Central memory CD4-positive, alpha-beta T cell (primary cell): ENCODE data around the gene CLSTN2.

ENCODE experiments used
- DNase-seq: peaks from one replicate; pipeline ENCODE4 v3.0.0; 2022

Gene CLSTN2

GRCh38 chr3:140527156-140527555, 592.2 kb downstream of the CLSTN2 start:
- DNase-seq: no peak

GRCh38 chr3:140529096-140529495, 594.1 kb downstream of the CLSTN2 start:
- no peak for DNase-seq

GRCh38 chr3:140529558-140529957, 594.6 kb downstream of the CLSTN2 start:
- no peak for DNase-seq

- DNase-seq: no peak
Measured at GRCh38 chr3:140530131-140530530, 595.1 kb downstream of the CLSTN2 start.

GRCh38 chr3:140530603-140531002, 595.6 kb downstream of the CLSTN2 start:
- no peak for DNase-seq

GRCh38 chr3:140532793-140533330, 597.9 kb downstream of the CLSTN2 start:
- no peak for DNase-seq

GRCh38 chr3:140536926-140537726, 602.1 kb downstream of the CLSTN2 start:
- DNase-seq: no peak

GRCh38 chr3:140537727-140538082, 602.7 kb downstream of the CLSTN2 start:
- no peak for DNase-seq

GRCh38 chr3:140540262-140540661, 605.3 kb downstream of the CLSTN2 start:
- no peak for DNase-seq

- DNase-seq: no peak
Measured at GRCh38 chr3:140541975-140542653, 607.1 kb downstream of the CLSTN2 start.

GRCh38 chr3:140545197-140545596, 610.2 kb downstream of the CLSTN2 start:
- no peak for DNase-seq

GRCh38 chr3:140545756-140546155, 610.8 kb downstream of the CLSTN2 start:
- DNase-seq: no peak

- no peak for DNase-seq
Measured at GRCh38 chr3:140546649-140547048, 611.7 kb downstream of the CLSTN2 start.

- no peak for DNase-seq
Measured at GRCh38 chr3:140552403-140552802, 617.4 kb downstream of the CLSTN2 start.

- DNase-seq: no peak
Measured at GRCh38 chr3:140552898-140553297, 617.9 kb downstream of the CLSTN2 start.

- no peak for DNase-seq
Measured at GRCh38 chr3:140553591-140553990, 618.6 kb downstream of the CLSTN2 start.

GRCh38 chr3:140555666-140556065, 620.7 kb downstream of the CLSTN2 start:
- no peak for DNase-seq

- no peak for DNase-seq
Measured at GRCh38 chr3:140557476-140557875, 622.5 kb downstream of the CLSTN2 start.

GRCh38 chr3:140559546-140559945, 624.6 kb downstream of the CLSTN2 start:
- no peak for DNase-seq

GRCh38 chr3:140563206-140563760, 628.3 kb downstream of the CLSTN2 start:
- no peak for DNase-seq

GRCh38 chr3:140568131-140568530, 633.1 kb downstream of the CLSTN2 start:
- no peak for DNase-seq

GRCh38 chr3:140568842-140569520, 634.0 kb downstream of the CLSTN2 start:
- DNase-seq: no peak

- no peak for DNase-seq
Measured at GRCh38 chr3:140570602-140571001, 635.6 kb downstream of the CLSTN2 start.
